HFFc6 (cell line): ENCODE measurements around the gene NPTX1. TPM values are rescaled to one million over a fixed set of nuclear protein-coding genes. Genes with fewer than 3 reads are reported as not detected.

ENCODE experiments used
- DNase-seq: peaks from one replicate; pipeline ENCODE4 v3.0.0-alpha.2; 2018
- H3K27ac Mint-ChIP-seq: 2 replicates; pipeline ENCODE4 v1.8.0; 2020; ENCODE audit warnings: mild to moderate bottlenecking, mixed read lengths
- H3K27me3 Mint-ChIP-seq: 2 replicates; pipeline ENCODE4 v1.8.0; 2021; ENCODE audit warnings: mild to moderate bottlenecking, moderate library complexity, mixed read lengths; ENCODE audit not compliant: insufficient read depth
- H3K36me3 Mint-ChIP-seq: 2 replicates; pipeline ENCODE4 v1.8.0; 2021; ENCODE audit warnings: low read depth, mixed read lengths
- H3K4me1 Mint-ChIP-seq: 2 replicates; pipeline ENCODE4 v1.8.0; 2020; ENCODE audit warnings: low read depth, mixed read lengths
- H3K4me3 Mint-ChIP-seq: 2 replicates; pipeline ENCODE4 v1.8.0; 2020; ENCODE audit warnings: mild to moderate bottlenecking, moderate library complexity, mixed read lengths
- H3K9me3 Mint-ChIP-seq: 2 replicates; pipeline ENCODE4 v1.8.0; 2020; ENCODE audit warnings: mild to moderate bottlenecking, mixed read lengths
- total RNA-seq, 6 experiments: library from RNA; stranded (reverse); fragmentation: NEBNext Ultra II Directional; extraction: Animal tissue kit (Norgen Biotek cat#: 25700); gene quantifications; 2 replicates in 1 of 6; 3 replicates in 5 of 6; pipeline ENCODE4 v1.2.3, GENCODE V29; 2021
- TF ChIP-seq, protein P1 (sequence below): fragments of 200-600 bp; sonication (generic); IDR thresholded peaks from 2 replicates; pipeline ENCODE4 v1.5.0; 2021; ENCODE audit warnings: antibody characterized with exemption, mild to moderate bottlenecking

Gene NPTX1
- total RNA-seq, 6 experiments from 2014 or later = 0.26 to 2.9 (median 2.6) TPM

DNA sequence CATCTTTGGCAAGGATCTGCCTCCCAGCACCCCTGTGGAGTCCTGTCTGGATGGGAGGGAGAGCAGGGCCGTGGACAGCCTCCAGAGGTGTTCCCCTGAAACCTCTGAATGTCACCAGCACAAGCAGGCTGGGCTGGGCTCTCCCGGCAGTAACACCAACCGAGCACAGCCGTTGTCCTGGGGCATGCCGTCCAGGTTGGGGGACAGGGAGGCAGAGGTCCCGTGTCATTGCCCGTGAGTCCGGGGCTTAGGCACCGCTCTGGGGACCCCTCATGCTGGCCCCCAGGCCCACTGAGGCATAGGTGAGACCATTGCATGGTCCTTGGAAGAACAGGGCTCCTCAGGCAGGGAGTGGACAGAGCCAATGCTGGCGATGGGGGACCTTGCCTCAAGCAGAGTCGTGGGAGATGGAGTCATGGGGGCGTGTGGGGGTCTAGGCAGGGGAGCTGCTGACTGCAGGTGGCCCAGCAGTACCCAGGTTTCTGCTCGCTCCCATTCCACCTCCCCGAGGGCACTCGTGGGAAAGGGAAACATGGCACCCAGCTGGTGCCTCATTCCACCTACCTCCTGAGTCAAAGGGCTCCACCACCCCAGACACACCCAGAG lies 44.0 kb downstream of the NPTX1 start:
- H3K36me3 Mint-ChIP-seq = 0 out of 2 replicates have a peak, but pooled peaks cover 7% of the 10 kb centered on the region
- H3K27me3 Mint-ChIP-seq = peaks cover 5% of the 10 kb centered on the region
- H3K9me3 Mint-ChIP-seq = no peaks in the 10 kb centered on the region
- TF ChIP-seq, protein P1, sequence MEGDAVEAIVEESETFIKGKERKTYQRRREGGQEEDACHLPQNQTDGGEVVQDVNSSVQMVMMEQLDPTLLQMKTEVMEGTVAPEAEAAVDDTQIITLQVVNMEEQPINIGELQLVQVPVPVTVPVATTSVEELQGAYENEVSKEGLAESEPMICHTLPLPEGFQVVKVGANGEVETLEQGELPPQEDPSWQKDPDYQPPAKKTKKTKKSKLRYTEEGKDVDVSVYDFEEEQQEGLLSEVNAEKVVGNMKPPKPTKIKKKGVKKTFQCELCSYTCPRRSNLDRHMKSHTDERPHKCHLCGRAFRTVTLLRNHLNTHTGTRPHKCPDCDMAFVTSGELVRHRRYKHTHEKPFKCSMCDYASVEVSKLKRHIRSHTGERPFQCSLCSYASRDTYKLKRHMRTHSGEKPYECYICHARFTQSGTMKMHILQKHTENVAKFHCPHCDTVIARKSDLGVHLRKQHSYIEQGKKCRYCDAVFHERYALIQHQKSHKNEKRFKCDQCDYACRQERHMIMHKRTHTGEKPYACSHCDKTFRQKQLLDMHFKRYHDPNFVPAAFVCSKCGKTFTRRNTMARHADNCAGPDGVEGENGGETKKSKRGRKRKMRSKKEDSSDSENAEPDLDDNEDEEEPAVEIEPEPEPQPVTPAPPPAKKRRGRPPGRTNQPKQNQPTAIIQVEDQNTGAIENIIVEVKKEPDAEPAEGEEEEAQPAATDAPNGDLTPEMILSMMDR = no peak
- DNase-seq = no peak
- no peaks in the 10 kb centered on the region for H3K4me1 Mint-ChIP-seq
- no peak overlapping the region for H3K27ac Mint-ChIP-seq
- H3K4me3 Mint-ChIP-seq = no peak overlapping the region

DNA sequence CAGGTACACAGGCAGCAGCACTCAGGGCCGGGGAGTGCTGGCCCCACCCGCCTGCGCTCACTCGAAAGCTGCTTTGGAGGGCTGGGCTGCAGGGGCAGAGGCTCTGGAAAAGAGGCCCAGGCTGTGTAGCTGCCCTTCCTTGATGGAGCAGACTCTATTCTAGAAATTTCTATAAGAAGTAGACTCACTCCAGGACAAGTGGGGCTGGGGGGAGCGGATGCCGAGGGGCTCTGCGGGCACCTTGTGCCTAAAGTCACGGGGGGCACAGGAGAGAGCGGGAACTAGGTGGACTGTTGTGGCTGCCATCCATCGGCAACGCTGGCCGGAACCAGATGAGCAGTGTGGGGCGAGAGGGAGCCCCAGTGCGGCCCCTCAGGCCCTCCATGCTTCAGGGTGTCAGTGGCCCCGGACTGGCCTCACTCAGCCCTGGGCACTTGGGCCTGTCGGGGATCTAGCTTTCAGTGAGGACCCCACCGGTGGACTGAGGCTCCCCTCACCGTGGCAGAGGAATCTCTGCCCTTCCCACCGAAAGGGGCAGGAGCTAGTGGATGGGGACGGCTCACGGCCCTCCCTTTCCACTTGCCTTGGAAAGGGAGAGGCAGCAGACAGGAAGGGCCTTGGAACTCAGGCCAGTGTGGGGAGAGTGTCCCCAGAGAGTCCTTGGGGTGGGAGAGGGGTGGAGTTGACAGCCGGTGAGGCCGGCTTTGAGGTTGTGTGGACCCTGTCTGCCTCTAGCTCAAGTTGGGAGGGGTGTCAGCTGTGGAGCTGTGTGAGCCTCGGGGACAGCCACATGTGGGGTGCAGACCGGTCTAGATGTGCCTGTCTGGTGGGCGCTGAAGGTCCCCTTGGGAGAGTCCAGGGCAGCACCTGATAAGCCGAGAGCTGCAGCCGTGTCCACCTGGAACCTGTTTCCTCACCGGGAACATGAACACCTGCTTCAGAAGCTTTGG lies 44.9 kb downstream of the NPTX1 start:
- no peaks in the 10 kb centered on the region for H3K9me3 Mint-ChIP-seq
- H3K27ac Mint-ChIP-seq = no peak overlapping the region
- peaks cover 5% of the 10 kb centered on the region for H3K27me3 Mint-ChIP-seq

DNA sequence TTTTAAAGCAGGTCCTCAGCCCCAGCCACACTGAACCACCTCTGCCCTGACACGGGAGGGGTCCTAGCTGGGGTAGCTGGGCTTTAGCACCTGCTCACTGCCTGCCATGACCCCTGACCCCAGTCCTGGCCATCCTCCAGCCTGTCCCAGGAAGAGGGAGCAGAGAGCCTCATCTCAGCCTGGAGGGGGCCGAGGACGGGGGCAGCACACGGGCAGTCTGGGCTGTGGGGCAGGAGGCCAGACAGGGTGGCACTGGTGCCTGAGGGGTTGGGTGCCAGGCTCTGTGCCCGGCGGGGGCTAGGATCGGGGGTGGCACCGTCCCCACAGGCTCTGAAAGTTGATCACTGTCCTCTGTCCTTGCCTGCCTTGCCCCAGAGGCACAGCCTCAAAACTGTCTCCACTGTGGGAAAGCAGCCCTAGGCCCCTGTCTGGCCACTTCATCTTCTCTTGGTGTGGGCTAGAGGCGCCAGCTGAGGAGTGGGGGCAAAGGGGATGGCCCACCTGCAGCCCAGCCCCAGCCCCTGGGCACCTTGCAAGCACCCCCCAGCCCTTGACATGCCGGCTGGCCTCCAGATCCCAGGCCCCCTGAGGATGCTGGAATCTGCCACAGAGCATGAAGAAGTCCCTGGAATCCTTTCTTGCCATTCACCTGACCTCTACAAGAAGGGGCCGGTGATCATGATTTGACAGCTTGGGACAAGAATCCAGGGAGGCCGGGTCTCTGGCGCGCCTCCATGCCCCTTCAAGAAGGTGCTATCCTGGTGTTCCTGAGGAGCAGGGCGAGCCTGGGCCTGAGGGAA lies 45.8 kb downstream of the NPTX1 start:
- no peak for DNase-seq

More for the DNA sequence above, 44.9 kb downstream of the NPTX1 start:
- no peak for DNase-seq
- TF ChIP-seq, protein P1 = no peak
- 0 out of 2 replicates have a peak, but pooled peaks cover 5% of the 10 kb centered on the region for H3K36me3 Mint-ChIP-seq
- no peaks in the 10 kb centered on the region for H3K4me1 Mint-ChIP-seq
- H3K4me3 Mint-ChIP-seq = no peak overlapping the region

GRCh38 chr17:80429356-80430275 lies 46.8 kb downstream of the NPTX1 start:
- Mint-ChIP-seq H3K4me1 (no peaks in the 10 kb centered on the region), H3K27ac (no peak overlapping the region), H3K27me3 (peaks cover 5% of the 10 kb centered on the region), H3K9me3 (no peaks in the 10 kb centered on the region), H3K4me3 (no peak overlapping the region), H3K36me3 (no peaks in the 10 kb centered on the region)
- TF ChIP-seq, protein P1 = no peak
- DNase-seq = no peak

More for the DNA sequence above, 45.8 kb downstream of the NPTX1 start:
- Mint-ChIP-seq H3K4me3 (no peak overlapping the region), H3K36me3 (no peaks in the 10 kb centered on the region), H3K9me3 (no peaks in the 10 kb centered on the region), H3K27me3 (peaks cover 5% of the 10 kb centered on the region), H3K4me1 (no peaks in the 10 kb centered on the region), H3K27ac (no peak overlapping the region)
- TF ChIP-seq, protein P1 = no peak
